ENCODE measurements around the gene ALK. TPM values are rescaled to one million over a fixed set of nuclear protein-coding genes. Genes with fewer than 3 reads are reported as not detected.

The ALK gene
- polyA plus RNA-seq, 3 donors: not detected

DNA sequence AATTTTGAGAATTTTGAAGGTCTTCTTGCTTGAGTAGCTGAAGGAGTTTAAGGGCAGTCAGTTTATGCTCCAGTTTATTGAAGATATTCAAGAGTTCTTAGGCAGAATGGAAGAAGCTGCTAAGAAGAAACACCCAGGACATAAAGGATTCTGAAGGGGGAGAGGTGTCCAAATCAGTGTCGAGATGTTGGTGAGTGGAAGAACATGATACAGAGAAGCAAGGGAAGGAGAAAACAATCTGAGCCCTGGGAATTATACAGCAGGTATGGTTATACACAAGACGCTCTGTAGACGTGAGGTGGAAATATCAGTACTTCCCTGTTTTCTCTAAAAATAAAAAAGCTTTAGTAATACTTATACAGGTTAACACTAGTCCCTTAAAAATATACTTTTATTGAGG is 746.0 kb downstream of the ALK start:
- H3K27ac ChIP-seq (ENCODE audit: low read depth in 1 of 2, low read length in 2 of 2): no peak overlapping the region
- intact Hi-C loops (cut with micrococcal nuclease): no loop called here
- H3K79me2 ChIP-seq (ENCODE audit: insufficient read depth, low read length): no peaks in the 10 kb centered on the region
- no peaks in the 10 kb centered on the region for H3K4me1 ChIP-seq (ENCODE audit: control insufficient read depth in 1 of 2, insufficient read depth in 2 of 2, low read length in 2 of 2)
- Mint-ChIP-seq H3K4me1 (no peaks in the 10 kb centered on the region), H3K27me3 (ENCODE audit: low read depth in 3 of 3) (no peaks in the 10 kb centered on the region), H3K9me3 (no peaks in the 10 kb centered on the region), H3K36me3 (peaks cover 37 to 58% of the 10 kb centered on the region in 2 donors), H3K27ac (peak overlapping the region in 1 of 7 donors; percentile 44), H3K4me3 (no peak overlapping the region)
- H3K36me3 ChIP-seq (replicated peaks in 1 of 2; ENCODE audit: control insufficient read depth in 1 of 2, insufficient read depth in 2 of 2, low read length in 2 of 2): peaks cover 10 to 42% of the 10 kb centered on the region in 2 donors
- H4K20me1 ChIP-seq (ENCODE audit: insufficient read depth, low read length): no peaks in the 10 kb centered on the region
- WGBS (ENCODE audit: insufficient coverage): 100% methylated on average over 1 of the region's 3 CpGs
- DNase-seq: no peak
- no peak overlapping the region for H3K4me3 ChIP-seq (replicated peaks in 1 of 3; ENCODE audit: low read depth in 2 of 3, low read length in 3 of 3)
- H3K4me2 ChIP-seq (replicated peaks; ENCODE audit: extremely low read depth, low read length, poor library complexity, severe bottlenecking): no peak overlapping the region
- TF ChIP-seq, protein P1, sequence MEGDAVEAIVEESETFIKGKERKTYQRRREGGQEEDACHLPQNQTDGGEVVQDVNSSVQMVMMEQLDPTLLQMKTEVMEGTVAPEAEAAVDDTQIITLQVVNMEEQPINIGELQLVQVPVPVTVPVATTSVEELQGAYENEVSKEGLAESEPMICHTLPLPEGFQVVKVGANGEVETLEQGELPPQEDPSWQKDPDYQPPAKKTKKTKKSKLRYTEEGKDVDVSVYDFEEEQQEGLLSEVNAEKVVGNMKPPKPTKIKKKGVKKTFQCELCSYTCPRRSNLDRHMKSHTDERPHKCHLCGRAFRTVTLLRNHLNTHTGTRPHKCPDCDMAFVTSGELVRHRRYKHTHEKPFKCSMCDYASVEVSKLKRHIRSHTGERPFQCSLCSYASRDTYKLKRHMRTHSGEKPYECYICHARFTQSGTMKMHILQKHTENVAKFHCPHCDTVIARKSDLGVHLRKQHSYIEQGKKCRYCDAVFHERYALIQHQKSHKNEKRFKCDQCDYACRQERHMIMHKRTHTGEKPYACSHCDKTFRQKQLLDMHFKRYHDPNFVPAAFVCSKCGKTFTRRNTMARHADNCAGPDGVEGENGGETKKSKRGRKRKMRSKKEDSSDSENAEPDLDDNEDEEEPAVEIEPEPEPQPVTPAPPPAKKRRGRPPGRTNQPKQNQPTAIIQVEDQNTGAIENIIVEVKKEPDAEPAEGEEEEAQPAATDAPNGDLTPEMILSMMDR (IDR thresholded peaks at IDR 0.05): no peak
- no peak overlapping the region for H3K9ac ChIP-seq (ENCODE audit: insufficient read depth, low read length, poor library complexity, severe bottlenecking)
- H3K27me3 ChIP-seq (ENCODE audit: control insufficient read depth in 2 of 2, insufficient read depth in 2 of 2, low read length in 2 of 2): no peaks in the 10 kb centered on the region
- H3K9me3 ChIP-seq (replicated peaks in 1 of 2; ENCODE audit: control insufficient read depth in 1 of 2, insufficient read depth in 1 of 2, low read length in 2 of 2): no peaks in the 10 kb centered on the region
- H2AFZ ChIP-seq (ENCODE audit: insufficient read depth, low read depth, low read length, poor library complexity, severe bottlenecking): no peak overlapping the region

DNA sequence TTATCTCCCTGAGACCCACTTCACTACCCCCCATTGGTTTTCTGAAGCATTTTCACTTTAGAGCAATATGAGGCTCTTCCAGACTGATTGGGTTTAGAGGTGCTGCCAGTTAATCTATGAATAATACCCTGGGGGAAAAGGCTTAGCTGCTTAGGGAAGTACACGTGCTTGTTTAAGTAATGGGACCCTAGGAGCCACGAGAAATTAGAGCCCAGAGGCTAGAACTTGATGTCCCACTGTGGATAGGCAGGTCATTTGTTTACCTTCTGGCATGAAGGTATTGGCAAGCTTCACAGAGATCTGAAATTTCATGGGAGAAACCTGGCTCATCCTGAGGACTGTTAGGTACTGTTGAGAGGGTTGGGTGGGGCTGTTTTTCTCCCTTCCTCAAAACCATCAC is 746.4 kb downstream of the ALK start:
- H3K9ac ChIP-seq (ENCODE audit: insufficient read depth, low read length, poor library complexity, severe bottlenecking): no peak overlapping the region
- peaks cover 8 to 40% of the 10 kb centered on the region in 2 donors for H3K36me3 ChIP-seq (replicated peaks in 1 of 2; ENCODE audit: control insufficient read depth in 1 of 2, insufficient read depth in 2 of 2, low read length in 2 of 2)
- Mint-ChIP-seq H3K27me3 (ENCODE audit: low read depth in 3 of 3) (no peaks in the 10 kb centered on the region), H3K27ac (no peak overlapping the region), H3K9me3 (no peaks in the 10 kb centered on the region), H3K36me3 (peaks cover 37 to 60% of the 10 kb centered on the region in 2 donors), H3K4me1 (no peaks in the 10 kb centered on the region), H3K4me3 (no peak overlapping the region)
- no peaks in the 10 kb centered on the region for H3K27me3 ChIP-seq (ENCODE audit: control insufficient read depth in 2 of 2, insufficient read depth in 2 of 2, low read length in 2 of 2)
- no peaks in the 10 kb centered on the region for H3K9me3 ChIP-seq (replicated peaks in 1 of 2; ENCODE audit: control insufficient read depth in 1 of 2, insufficient read depth in 1 of 2, low read length in 2 of 2)
- 91% methylated on average over 2 of the region's 2 CpGs for WGBS (ENCODE audit: insufficient coverage)
- no peak overlapping the region for H3K27ac ChIP-seq (ENCODE audit: low read depth in 1 of 2, low read length in 2 of 2)
- no peak for DNase-seq
- H4K20me1 ChIP-seq (ENCODE audit: insufficient read depth, low read length): no peaks in the 10 kb centered on the region
- TF ChIP-seq, protein P1 (IDR thresholded peaks at IDR 0.05): no peak
- no peaks in the 10 kb centered on the region for H3K79me2 ChIP-seq (ENCODE audit: insufficient read depth, low read length)
- H2AFZ ChIP-seq (ENCODE audit: insufficient read depth, low read depth, low read length, poor library complexity, severe bottlenecking): no peak overlapping the region
- intact Hi-C loops (cut with micrococcal nuclease): no loop called here
- H3K4me1 ChIP-seq (ENCODE audit: control insufficient read depth in 1 of 2, insufficient read depth in 2 of 2, low read length in 2 of 2): no peaks in the 10 kb centered on the region
- no peak overlapping the region for H3K4me3 ChIP-seq (replicated peaks in 1 of 3; ENCODE audit: low read depth in 2 of 3, low read length in 3 of 3)
- no peak overlapping the region for H3K4me2 ChIP-seq (replicated peaks; ENCODE audit: extremely low read depth, low read length, poor library complexity, severe bottlenecking)

All from CD14-positive monocyte (primary cell).